Medulla oblongata (tissue), 1 donor: ENCODE measurements around the gene POU6F2.
"Not testable (repeated sequence)": the region's sequence is repeated elsewhere in the genome, so short reads cannot be mapped to it uniquely, and the experiment has no call there.

Experiments
- DNase-seq: peaks from one replicate; pipeline ENCODE4 v3.0.0-alpha.2; 2015; ENCODE audit errors: extremely low spot score

Gene POU6F2

DNA sequence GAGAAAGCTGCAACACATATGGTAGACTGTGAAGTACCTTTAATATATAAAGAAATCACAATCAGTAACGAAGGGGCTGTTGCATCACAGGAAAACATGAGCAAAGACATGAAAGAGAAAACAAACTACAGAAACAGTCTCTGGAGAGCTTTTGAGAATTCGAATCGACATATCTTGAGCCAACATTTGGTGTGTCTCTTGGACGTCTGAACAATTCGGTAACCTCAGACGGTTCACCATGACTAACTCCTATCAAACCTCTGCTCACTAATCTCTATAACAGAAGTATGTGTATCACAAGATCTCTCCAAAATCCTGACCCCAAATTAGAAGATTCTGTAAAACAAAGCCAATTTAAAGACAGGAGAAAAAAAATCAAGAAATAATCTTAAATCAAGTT lies 326.5 kb downstream of the POU6F2 start:
- DNase-seq, result no peak

DNA sequence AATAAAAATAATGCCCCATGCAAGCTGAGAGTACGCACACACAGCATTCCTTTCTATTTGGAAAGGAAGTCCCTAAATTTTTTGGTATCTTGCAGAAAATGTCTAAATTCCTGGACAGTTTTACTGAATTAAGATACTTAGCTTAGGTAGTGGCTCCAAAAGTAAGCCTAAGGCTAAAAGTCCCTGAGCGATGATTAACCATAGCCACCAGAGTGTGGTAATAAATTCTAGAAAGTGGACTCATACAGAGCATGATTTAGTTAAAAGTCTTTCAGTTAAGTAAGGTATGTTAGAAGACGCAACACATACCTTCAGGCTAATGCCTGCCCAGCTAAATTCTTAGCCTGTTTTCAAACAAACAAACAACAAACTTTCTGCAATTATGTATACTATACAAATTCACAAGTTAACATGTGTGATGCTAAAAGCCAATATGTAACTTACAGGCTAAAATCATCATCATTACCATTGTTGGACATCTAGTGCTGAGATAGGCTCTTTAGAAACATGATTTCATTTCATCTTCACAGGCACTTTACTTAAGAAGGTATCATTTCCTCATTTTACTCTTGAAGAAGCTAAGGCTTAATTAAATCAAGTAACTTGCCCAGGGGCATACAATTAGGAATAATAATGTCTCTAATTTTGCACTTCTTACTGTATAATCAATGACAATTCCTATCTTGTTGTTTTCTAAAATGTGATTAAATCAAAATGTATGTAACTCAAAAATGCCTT lies 327.1 kb downstream of the POU6F2 start:
- DNase-seq, result no peak

DNA sequence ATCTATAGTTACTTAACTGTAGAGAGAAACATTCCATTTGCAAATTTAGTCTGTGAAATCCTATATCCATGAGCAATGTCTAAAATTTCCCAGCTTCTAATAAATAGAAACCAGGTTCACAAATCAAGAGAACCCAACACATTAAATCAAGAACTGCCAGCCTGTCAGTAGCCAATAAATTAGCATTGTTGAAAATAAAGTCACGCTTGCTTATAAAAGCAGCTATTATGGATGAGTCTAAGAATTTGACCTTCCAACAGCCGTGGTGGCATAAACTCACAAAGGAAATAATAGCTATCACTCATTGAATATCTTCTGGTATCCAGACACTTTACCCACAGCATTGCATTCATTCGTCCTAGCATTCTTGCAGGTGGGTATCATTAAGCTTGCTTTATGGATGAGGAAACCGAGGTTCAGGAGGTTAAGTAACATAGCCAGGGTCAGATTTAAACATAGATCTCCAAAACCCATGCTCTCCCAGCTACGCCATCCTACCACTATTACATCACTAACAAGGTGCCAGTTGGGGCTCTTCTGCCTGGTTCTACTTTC lies 328.4 kb downstream of the POU6F2 start:
- DNase-seq, result no peak

DNA sequence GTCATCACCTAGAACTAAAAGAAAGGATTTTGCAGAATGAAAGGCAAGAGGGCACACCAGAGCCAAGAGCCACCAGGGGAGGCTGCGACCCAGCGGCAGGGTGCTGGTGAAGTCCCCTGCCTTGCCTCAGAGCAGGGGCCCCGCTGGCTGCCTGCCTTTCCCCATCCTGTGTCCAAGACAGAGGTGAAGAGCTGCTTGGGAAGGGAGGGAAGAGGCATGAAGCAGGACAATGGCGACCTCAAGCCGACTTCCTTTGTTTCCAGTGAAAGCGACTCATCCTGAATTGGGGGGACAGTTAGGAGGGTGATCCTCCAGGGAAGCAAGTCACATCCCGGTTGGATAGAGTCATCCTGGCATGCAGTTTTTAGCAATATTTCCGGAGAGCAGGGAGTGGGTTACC lies 333.0 kb downstream of the POU6F2 start:
- DNase-seq, result no peak

- DNase-seq, result no peak
These were observed 334.7 kb downstream of the POU6F2 start for GRCh38 chr7:39312254-39312989.

- no peak for DNase-seq
These were observed 335.7 kb downstream of the POU6F2 start for GRCh38 chr7:39313376-39313775.

- no peak for DNase-seq
These were observed 336.3 kb downstream of the POU6F2 start for GRCh38 chr7:39313974-39314373.

GRCh38 chr7:39317107-39317506 lies 339.4 kb downstream of the POU6F2 start:
- DNase-seq, result no peak

GRCh38 chr7:39317896-39318295 lies 340.2 kb downstream of the POU6F2 start:
- DNase-seq, result no peak

GRCh38 chr7:39321245-39321644 lies 343.5 kb downstream of the POU6F2 start:
- no peak for DNase-seq

DNA sequence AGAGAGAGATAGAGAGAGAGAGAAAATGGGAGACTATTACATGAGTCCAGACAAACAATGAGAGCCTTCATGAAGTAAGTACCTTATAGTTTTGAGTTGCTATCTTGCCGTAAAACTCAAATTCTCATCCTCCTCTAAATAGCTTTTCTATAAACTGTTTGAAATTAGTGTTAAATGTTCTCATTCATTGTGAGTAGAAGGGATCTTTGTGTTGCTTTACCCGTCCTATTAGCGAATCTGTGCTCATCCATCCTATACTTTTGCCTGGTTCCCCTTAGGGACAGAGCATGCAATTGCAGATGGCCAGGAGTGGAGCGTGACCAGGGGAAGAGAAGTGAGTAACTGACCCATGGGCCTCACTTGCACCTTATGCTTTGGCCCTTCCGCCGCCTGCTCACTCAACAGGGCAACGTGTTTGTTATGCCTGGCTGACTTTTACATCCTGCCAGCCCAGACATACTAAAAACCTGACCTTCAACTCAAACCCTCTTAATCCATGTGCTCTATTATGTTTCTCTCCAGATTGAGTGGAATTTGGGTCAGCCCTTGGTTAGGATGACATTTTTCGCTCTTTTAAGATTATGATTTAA lies 344.3 kb downstream of the POU6F2 start:
- DNase-seq, result no peak

DNA sequence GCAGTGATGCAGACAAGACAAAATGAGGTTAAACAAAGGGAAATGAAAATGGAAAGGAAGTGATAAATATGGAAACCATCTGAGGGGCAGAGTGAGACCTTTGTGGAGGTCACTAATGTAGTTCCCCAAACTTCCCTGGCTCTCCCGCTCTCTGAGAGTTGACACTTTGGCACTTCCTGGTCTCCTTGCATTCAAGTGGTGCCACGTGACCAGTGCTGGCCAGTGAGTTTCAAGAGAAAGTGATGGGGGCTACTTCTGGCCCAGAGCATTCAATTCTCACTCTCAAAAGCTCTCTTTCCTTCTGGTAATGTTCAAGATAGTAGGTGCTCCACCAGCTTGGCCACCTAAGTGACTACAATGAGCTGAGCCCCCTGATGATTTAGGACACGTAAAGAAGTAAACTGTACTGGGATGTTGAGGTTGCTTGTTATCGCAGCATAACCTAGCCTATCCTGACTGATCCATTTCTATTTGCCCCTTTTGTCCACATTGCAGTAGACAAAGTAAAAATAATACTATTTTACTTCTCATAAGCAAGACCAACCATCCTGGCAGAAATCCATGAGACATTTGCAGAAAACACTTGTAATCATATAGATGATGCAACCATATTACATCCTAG lies 346.5 kb downstream of the POU6F2 start:
- no peak for DNase-seq

- not testable (repeated sequence) for DNase-seq
These were observed 353.9 kb downstream of the POU6F2 start for GRCh38 chr7:39331607-39332006.

GRCh38 chr7:39332142-39332541 lies 354.4 kb downstream of the POU6F2 start:
- no peak for DNase-seq

DNA sequence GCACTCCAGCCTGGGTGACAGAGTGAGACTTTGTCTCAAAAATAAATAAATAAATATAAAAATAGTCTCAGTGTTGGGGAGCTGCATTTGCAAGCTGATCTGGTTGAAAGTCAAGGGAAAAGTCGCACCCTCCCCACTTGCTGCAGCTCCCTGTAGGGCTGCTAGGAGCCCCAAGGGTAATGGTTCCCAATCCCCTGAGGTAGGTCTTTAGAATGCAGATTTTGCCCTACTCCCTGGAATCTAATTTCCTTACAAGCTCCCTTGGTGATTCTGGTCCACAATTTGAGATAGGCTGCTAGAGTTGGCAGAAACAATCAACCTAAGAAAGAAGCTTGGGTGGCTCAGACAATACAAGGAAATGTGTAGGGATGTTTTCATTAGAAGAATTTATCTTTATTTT lies 356.0 kb downstream of the POU6F2 start:
- no peak for DNase-seq

GRCh38 chr7:39336442-39336841 lies 358.7 kb downstream of the POU6F2 start:
- DNase-seq, result no peak

DNA sequence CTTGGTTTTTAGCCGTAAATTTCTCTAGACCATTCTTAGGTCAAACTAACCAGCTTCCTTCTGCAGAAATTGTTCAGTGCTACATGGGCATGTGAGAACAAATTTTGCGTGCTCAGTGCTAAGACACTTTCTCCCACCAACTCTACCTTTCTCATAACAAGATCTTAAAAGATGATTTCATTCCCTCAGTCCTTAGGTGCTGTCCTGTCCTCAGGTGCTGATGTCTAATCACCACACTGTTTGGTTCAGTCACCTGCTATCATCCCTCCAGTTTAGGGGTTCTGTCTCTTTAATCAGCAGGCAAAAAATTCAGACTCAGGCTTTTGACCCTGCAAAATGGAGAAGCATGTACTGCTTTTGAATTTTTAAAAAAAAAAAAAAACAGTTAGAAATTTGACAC lies 361.0 kb downstream of the POU6F2 start:
- DNase-seq, result no peak

DNA sequence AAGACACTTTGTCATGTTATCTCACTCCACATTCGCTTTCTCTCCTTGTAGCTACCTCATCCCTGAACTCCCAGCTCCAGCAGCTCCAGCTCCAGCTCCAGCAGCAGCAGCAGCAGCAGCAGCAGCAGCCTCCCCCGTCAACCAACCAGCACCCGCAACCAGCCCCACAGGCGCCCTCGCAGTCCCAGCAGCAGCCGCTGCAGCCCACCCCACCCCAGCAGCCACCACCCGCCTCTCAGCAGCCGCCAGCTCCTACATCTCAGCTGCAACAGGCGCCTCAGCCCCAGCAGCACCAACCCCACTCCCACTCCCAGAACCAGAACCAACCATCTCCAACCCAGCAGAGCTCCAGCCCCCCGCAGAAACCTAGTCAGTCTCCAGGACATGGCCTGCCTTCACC lies 361.9 kb downstream of the POU6F2 start:
- DNase-seq, result no peak

- no peak for DNase-seq
These were observed 363.4 kb downstream of the POU6F2 start for GRCh38 chr7:39341083-39341482.

- no peak for DNase-seq
These were observed 365.1 kb downstream of the POU6F2 start for GRCh38 chr7:39342763-39343162.

DNA sequence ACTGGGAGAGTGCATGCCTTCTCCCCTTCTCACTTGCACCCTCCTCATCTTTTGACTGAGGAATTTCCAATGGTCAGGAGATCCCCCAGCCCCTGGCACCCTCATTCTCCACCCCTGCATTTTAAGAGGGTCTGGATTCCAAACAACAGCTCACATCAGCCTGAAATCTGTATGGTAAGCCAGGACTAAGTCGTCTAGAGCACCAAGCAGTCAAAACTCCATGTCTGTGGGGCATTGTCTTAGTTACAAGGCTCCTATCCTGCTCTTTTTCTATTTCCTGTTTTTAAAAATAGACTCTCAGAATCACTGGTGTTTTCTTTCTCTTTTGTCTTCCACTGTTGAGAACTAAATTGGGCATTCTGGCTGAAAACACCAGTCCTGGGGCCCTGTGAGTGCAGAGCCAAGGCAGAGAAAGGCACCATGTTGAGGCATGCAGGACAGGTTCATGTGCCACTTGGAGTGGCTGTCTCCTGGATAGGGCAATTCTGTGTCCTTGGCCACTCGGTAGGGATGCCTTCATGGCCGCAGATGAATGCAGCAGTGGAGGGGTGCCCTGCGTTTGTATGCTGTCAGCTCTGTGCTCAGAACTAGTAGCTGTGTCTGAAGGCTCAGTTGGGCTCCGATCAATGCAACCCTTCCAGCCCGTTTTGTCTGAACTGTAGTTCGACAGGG lies 371.9 kb downstream of the POU6F2 start:
- no peak for DNase-seq
